K562 (cell line): ENCODE measurements around the gene NPR2. TPM values are rescaled to one million over a fixed set of nuclear protein-coding genes. Genes with fewer than 3 reads are reported as not detected.

Source experiments
- ATAC-seq: fragments of 200-7000 bp; cut with Tn5 transposase; 3 replicates; pipeline ENCODE4 v1.9.1; 2020; ENCODE audit warnings: moderate library complexity
- BruUV-seq: library from RNA; stranded (reverse); fragments of 400-500 nt; replicated peaks from 2 replicates; lab custom pipeline; 2021; lab: Mats Ljungman, UMichigan
- CTCF ChIA-PET: fragments of 300-600 bp; formaldehyde crosslinking; extraction: SDS; loops from one replicate; lab custom pipeline; 2021; ENCODE audit warnings: low intra/inter-chr PET ratio; lab: Yijun Ruan, JAX
- POLR2A ChIA-PET: fragments of 300-600, 350-650 bp; sonication (Branson Sonifier 250); formaldehyde crosslinking; extraction: SDS; loops from one replicate; lab custom pipeline; 2021; ENCODE audit warnings: antibody characterized with exemption, inconsistent platforms; lab: Yijun Ruan, JAX
- DNase-seq, 4 experiments: peaks; one replicate each; pipeline versions ENCODE4 v3.0.0 to v3.0.0-alpha.2; 2011 to 2018; ENCODE audit warnings: low spot score in 3 of 4, mixed read lengths in 3 of 4; ENCODE audit errors: extremely low read depth in 1 of 4
- FAIRE-seq: peaks from 2 replicates; lab custom pipeline; 2011; peaks lifted over from hg19 to GRCh38; lab: Jason Lieb, UNC
- H2AFZ ChIP-seq: 2 replicates; pipeline ENCODE4 v1.6.0; 2011; ENCODE audit warnings: low read depth, low read length, control low read depth, inconsistent platforms
- H3K27ac ChIP-seq: fragments of 200-600 bp; 3 replicates; pipeline ENCODE4 v1.8.0; 2011; ENCODE audit warnings: low read depth, mild to moderate bottlenecking, control low read depth, inconsistent platforms, low read length, moderate library complexity, mixed read lengths; ENCODE audit errors: extremely low read depth
- H3K27me3 ChIP-seq, 2 experiments: fragments of 300-600 bp in 1 of 2; 2 replicates in 1 of 2; 3 replicates in 1 of 2; pipeline versions ENCODE4 v1.6.0 to v1.8.0; 2011; ENCODE audit warnings: inconsistent platforms in 2 of 2, low read length in 2 of 2, mild to moderate bottlenecking in 1 of 2, mixed read lengths in 1 of 2, moderate library complexity in 1 of 2; ENCODE audit not compliant: control insufficient read depth in 2 of 2, insufficient read depth in 2 of 2
- H3K36me3 ChIP-seq: fragments of 300-600 bp; 3 replicates; pipeline ENCODE4 v1.8.0; 2011; ENCODE audit warnings: mild to moderate bottlenecking, low read length, inconsistent platforms; ENCODE audit not compliant: control insufficient read depth, insufficient read depth
- H3K4me1 ChIP-seq, 2 experiments: fragments of 200-600 bp in 1 of 2; replicated peaks in 1 of 2; 2 replicates in 1 of 2; 3 replicates in 1 of 2; pipeline versions ENCODE4 v1.5.1 to v1.8.0; 2011; ENCODE audit warnings: inconsistent platforms in 2 of 2, low read length in 2 of 2, mild to moderate bottlenecking in 1 of 2, mixed read lengths in 1 of 2, moderate library complexity in 1 of 2; ENCODE audit not compliant: control insufficient read depth in 2 of 2, insufficient read depth in 2 of 2
- H3K4me2 ChIP-seq: 2 replicates; pipeline ENCODE4 v1.6.1; 2011; ENCODE audit warnings: low read length, control low read depth, inconsistent platforms, mixed read lengths; ENCODE audit not compliant: insufficient read depth
- H3K4me3 ChIP-seq: fragments of 200-600 bp; sonication (generic), shearing (Covaris generic); 2 replicates; pipeline ENCODE4 v1.5.1; 2016; ENCODE audit warnings: control low read depth, inconsistent platforms
- H3K79me2 ChIP-seq: fragments of 200-600 bp; 3 replicates; pipeline ENCODE4 v1.8.0; 2011; ENCODE audit warnings: low read length, inconsistent platforms; ENCODE audit not compliant: control insufficient read depth, insufficient read depth
- H3K9ac ChIP-seq, 2 experiments: 2 replicates each; pipeline versions ENCODE4 v1.6.0 to v1.6.1; 2011; ENCODE audit warnings: low read depth in 2 of 2, low read length in 2 of 2, control low read depth in 1 of 2, inconsistent platforms in 1 of 2, mild to moderate bottlenecking in 1 of 2, mixed read lengths in 1 of 2; ENCODE audit not compliant: insufficient read depth in 1 of 2
- H3K9me1 ChIP-seq: one replicate; pipeline ENCODE4 v1.6.0; 2011; ENCODE audit warnings: inconsistent platforms, mild to moderate bottlenecking, low read length, moderate library complexity; ENCODE audit not compliant: control insufficient read depth, insufficient read depth
- H3K9me3 ChIP-seq: replicated peaks from 2 replicates; pipeline ENCODE4 v1.5.1; 2011; ENCODE audit warnings: low read depth, low read length, inconsistent platforms; ENCODE audit not compliant: control insufficient read depth, insufficient read depth
- H4K20me1 ChIP-seq: replicated peaks from 2 replicates; pipeline ENCODE4 v1.6.1; 2011; ENCODE audit warnings: low read length, inconsistent platforms, mixed read lengths; ENCODE audit not compliant: control insufficient read depth, insufficient read depth
- ARNT ChIP-seq, 2 experiments: fragments of 450-650 bp; IDR thresholded peaks; 2 replicates each; pipeline ENCODE4 v1.6.1; 2016; ENCODE audit warnings: mild to moderate bottlenecking in 1 of 2
- HMG20A ChIP-seq: fragments of 450-650 bp; formaldehyde crosslinking; conservative IDR thresholded peaks from 2 replicates; pipeline ENCODE4 v1.4.0; 2020; ENCODE audit warnings: mild to moderate bottlenecking, mixed read lengths
- NR2F6 ChIP-seq: fragments of 450-650 bp; formaldehyde crosslinking; IDR thresholded peaks from 2 replicates; pipeline ENCODE4 v1.4.0; 2020; ENCODE audit warnings: mild to moderate bottlenecking
- ZNF23 ChIP-seq: fragments of 250-450 bp; sonication (Bioruptor Pico); IDR thresholded peaks from 2 replicates; pipeline ENCODE4 v1.4.0; 2020; ENCODE audit warnings: mild to moderate bottlenecking
- ZNF311 ChIP-seq: fragments of 250-450 bp; sonication (Bioruptor Pico); IDR thresholded peaks from 2 replicates; pipeline ENCODE4 v1.4.0; 2020; ENCODE audit warnings: mild to moderate bottlenecking, moderate library complexity
- ZNF398 ChIP-seq: fragments of 250-450 bp; sonication (Bioruptor Pico); IDR thresholded peaks from 2 replicates; pipeline ENCODE4 v1.8.0; 2021; ENCODE audit warnings: moderate library complexity, mild to moderate bottlenecking, inconsistent platforms
- WGBS: fragments of 100-300 bp; shearing (Covaris generic); methylation state at CpG from one replicate; pipeline ENCODE4 v1.1.6; 2016; ENCODE audit warnings: low coverage, mixed read lengths; ENCODE audit not compliant: insufficient coverage; ENCODE audit errors: missing lambda C conversion rate; 5-methylcytosine and 5-hydroxymethylcytosine counted together
- in situ Hi-C: fragments of 300-500 bp; cut with MboI; formaldehyde crosslinking; loops from 4 replicates; pipeline ENCODE4 v1.15.0; 2018; ENCODE audit warnings: inconsistent platforms, mixed read lengths
- intact Hi-C: fragments of 100-400 bp; cut with micrococcal nuclease; formaldehyde crosslinking; loops from 2 replicates; pipeline ENCODE4 v1.14.2; 2022
- polyA plus RNA-seq, 8 experiments: library from polyadenylated mRNA; depleted of rRNA in 4 of 8; stranded (reverse) in 5 of 8; unstranded in 3 of 8; fragments of >200 nt; fragmentation: Nextera tagmentation in 2 of 8; fragmentation: Illumina TruSeq in 1 of 8; extraction: Ambion mirVana in 2 of 8; extraction: Trizol in 1 of 8; gene quantifications; 2 replicates each; pipeline versions ENCODE4 v1.2.1 to v1.2.3, GENCODE V29; 2011 to 2014; ENCODE audit warnings: inconsistent platforms in 1 of 8, missing spikeins in 1 of 8
- total RNA-seq, 7 experiments: library from RNA; depleted of rRNA in 6 of 7; stranded (reverse); fragments of >200 nt in 6 of 7; fragmentation: Illumina TruSeq in 2 of 7; extraction: Trizol in 2 of 7; gene quantifications; 2 replicates each; pipeline versions ENCODE4 v1.2.1 to v1.2.3, GENCODE V29; 2011 to 2021; ENCODE audit warnings: low replicate concordance in 1 of 7
- TF ChIP-seq, protein P1 (sequence below): sonication (generic); formaldehyde crosslinking; IDR thresholded peaks from 2 replicates; pipeline ENCODE4 v1.8.0; 2023; ENCODE audit warnings: mild to moderate bottlenecking, missing genetic modification reagents

Gene NPR2
- total and polyA plus RNA-seq, 9 of the 15 experiments (the other 6 are each of a cell fraction or from before 2014, with no cell fraction given): 2.4 to 12.9 (median 6.0) TPM

DNA sequence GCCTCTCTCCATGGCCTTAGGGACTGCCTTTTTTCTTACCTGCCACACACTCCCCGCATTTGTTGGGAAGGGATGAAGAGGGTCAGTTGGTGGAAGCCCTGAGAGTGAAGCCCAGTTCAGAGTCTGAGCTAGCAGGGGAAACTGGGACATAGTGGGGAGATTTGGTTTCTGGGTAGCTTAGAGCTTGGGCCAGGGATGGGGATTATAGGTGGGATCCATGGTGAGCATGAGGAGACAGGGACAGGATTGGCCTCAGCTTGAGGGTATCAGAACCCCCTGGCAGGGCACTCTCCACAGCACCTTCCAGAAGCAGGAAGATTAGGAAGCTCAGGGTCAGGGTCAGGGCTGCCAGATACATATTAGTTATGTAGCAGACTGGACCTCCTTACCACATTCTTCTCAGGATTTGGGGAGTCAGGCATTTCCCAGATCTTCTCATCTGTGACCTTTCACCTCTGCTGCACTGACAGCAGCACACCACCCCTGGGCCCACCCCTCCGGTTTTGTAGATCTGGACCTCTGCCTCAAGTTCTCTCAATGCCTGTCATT is 61.0 kb downstream of the NPR2 start:
- Histone ChIP-seq H3K27ac (no peak overlapping the region), H3K79me2 (no peaks in the 10 kb centered on the region), H3K4me2 (no peak overlapping the region), H3K9me1 (no peaks in the 10 kb centered on the region), H3K9me3 (no peaks in the 10 kb centered on the region), H3K9ac (no peak overlapping the region), H4K20me1 (no peaks in the 10 kb centered on the region), H3K4me1 (no peaks in the 10 kb centered on the region), H2AFZ (no peak overlapping the region), H3K27me3 (peaks cover 9 to 36% of the 10 kb centered on the region in 2 experiments; a peak in 4 of 5 replicates), H3K36me3 (no peaks in the 10 kb centered on the region), H3K4me3 (no peak overlapping the region)
- POLR2A ChIA-PET: interaction anchor here (0.6 to 1.6 kb wide), 3 partner anchors 10 to 12 kb away, joined by 3 read pairs; no protein-coding TSS in a partner anchor
- intact Hi-C loops: no loop called here
- FAIRE-seq (no peak), DNase-seq (no peak), ATAC-seq (no peak)
- CTCF ChIA-PET: no interaction called here
- in situ Hi-C loops: no loop called here
- 0% methylated on average over 2 of the region's 2 CpGs for WGBS
- no TSS peak for BruUV-seq
- TF ChIP-seq ARNT (IDR thresholded peaks at IDR 0.05) (no peak), NR2F6 (CRISPR knock-in tag) (no peak), ZNF311 (CRISPR knock-in tag) (no peak), ZNF398 (CRISPR knock-in tag) (no peak), HMG20A (CRISPR knock-in tag) (no peak), ZNF23 (CRISPR knock-in tag) (no peak)
- TF ChIP-seq, protein P1, sequence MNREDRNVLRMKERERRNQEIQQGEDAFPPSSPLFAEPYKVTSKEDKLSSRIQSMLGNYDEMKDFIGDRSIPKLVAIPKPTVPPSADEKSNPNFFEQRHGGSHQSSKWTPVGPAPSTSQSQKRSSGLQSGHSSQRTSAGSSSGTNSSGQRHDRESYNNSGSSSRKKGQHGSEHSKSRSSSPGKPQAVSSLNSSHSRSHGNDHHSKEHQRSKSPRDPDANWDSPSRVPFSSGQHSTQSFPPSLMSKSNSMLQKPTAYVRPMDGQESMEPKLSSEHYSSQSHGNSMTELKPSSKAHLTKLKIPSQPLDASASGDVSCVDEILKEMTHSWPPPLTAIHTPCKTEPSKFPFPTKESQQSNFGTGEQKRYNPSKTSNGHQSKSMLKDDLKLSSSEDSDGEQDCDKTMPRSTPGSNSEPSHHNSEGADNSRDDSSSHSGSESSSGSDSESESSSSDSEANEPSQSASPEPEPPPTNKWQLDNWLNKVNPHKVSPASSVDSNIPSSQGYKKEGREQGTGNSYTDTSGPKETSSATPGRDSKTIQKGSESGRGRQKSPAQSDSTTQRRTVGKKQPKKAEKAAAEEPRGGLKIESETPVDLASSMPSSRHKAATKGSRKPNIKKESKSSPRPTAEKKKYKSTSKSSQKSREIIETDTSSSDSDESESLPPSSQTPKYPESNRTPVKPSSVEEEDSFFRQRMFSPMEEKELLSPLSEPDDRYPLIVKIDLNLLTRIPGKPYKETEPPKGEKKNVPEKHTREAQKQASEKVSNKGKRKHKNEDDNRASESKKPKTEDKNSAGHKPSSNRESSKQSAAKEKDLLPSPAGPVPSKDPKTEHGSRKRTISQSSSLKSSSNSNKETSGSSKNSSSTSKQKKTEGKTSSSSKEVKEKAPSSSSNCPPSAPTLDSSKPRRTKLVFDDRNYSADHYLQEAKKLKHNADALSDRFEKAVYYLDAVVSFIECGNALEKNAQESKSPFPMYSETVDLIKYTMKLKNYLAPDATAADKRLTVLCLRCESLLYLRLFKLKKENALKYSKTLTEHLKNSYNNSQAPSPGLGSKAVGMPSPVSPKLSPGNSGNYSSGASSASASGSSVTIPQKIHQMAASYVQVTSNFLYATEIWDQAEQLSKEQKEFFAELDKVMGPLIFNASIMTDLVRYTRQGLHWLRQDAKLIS (CRISPR knock-in tag): no peak
